NCI-H526 treated with DMSO at 0.1 percent for 48 hours (cell line): ENCODE data around the gene SH2D3A.
"Not testable (repeated sequence)": the region's sequence is repeated elsewhere in the genome, so short reads cannot be mapped to it uniquely, and the experiment has no call there.

Experiments used
- DNase-seq: peaks from one replicate; lab custom pipeline; 2025; lab: John Stamatoyannopoulos, UW

SH2D3A gene

GRCh38 chr19:6761053-6761676 is 6.1 kb downstream of the SH2D3A start:
- no peak for DNase-seq

- no peak for DNase-seq
These were observed 6.6 kb downstream of the SH2D3A start for GRCh38 chr19:6760606-6761005.

GRCh38 chr19:6754653-6755463 is 12.4 kb downstream of the SH2D3A start:
- no peak for DNase-seq

- DNase-seq = no peak
These were observed 13.1 kb downstream of the SH2D3A start for GRCh38 chr19:6754136-6754535.

- DNase-seq = no peak
These were observed 13.8 kb downstream of the SH2D3A start for GRCh38 chr19:6753178-6754031.

GRCh38 chr19:6752256-6753177 is 14.7 kb downstream of the SH2D3A start:
- DNase-seq = no peak

GRCh38 chr19:6751189-6751588 is 16.0 kb downstream of the SH2D3A start:
- no peak for DNase-seq

GRCh38 chr19:6750062-6750461 is 17.2 kb downstream of the SH2D3A start:
- no peak for DNase-seq

GRCh38 chr19:6748543-6748942 is 18.7 kb downstream of the SH2D3A start:
- DNase-seq = not testable (repeated sequence)

GRCh38 chr19:6745965-6746364 is 21.3 kb downstream of the SH2D3A start:
- no peak for DNase-seq

- no peak for DNase-seq
These were observed 22.6 kb downstream of the SH2D3A start for GRCh38 chr19:6744381-6745301.

- no peak for DNase-seq
These were observed 23.4 kb downstream of the SH2D3A start for GRCh38 chr19:6743714-6744380.

GRCh38 chr19:6743066-6743465 is 24.2 kb downstream of the SH2D3A start:
- DNase-seq = no peak

- DNase-seq = no peak
These were observed 26.5 kb downstream of the SH2D3A start for GRCh38 chr19:6740589-6741343.

- DNase-seq = peak; percentile 6
These were observed 27.2 kb downstream of the SH2D3A start for GRCh38 chr19:6739883-6740588.

- DNase-seq = peak; percentile 23
These were observed 27.8 kb downstream of the SH2D3A start, which contains the start of gene TRIP10 for GRCh38 chr19:6739390-6739882. TRIP10 (plus strand) TSS chr19:6739680; CDS start chr19:6739762, 82 bp downstream.

GRCh38 chr19:6738787-6739389 is 28.3 kb downstream of the SH2D3A start:
- DNase-seq = no peak
